Natural killer cell (primary cell): ENCODE data around the gene COPS7B. TPM values are rescaled to one million over a fixed set of nuclear protein-coding genes. Genes with fewer than 3 reads are reported as not detected.

Experiments used
- ATAC-seq, 3 donors: fragments of 150-1000 bp in 2 of 3; fragments of 200-7000 bp in 1 of 3; cut with Tn5 transposase; 1 replicate in 1 of 3; 2 replicates in 2 of 3; pipeline ENCODE4 v1.10.0; 2021; ENCODE audit warnings: mild to moderate bottlenecking in 2 of 3, moderate library complexity in 2 of 3
- DNase-seq, 2 donors: peaks; one replicate each; pipeline versions ENCODE4 v3.0.0 to v3.0.0-alpha.2; 2013 to 2021; ENCODE audit warnings: mixed read lengths in 1 of 2
- H3K27ac ChIP-seq: one replicate; pipeline ENCODE4 v1.5.1; 2013; ENCODE audit warnings: mild to moderate bottlenecking, low read length
- H3K27me3 ChIP-seq: one replicate; pipeline ENCODE4 v1.6.1; 2013; ENCODE audit warnings: low read length; ENCODE audit not compliant: control insufficient read depth, insufficient read depth
- H3K36me3 ChIP-seq: one replicate; pipeline ENCODE4 v1.6.1; 2013; ENCODE audit warnings: low read length; ENCODE audit not compliant: control insufficient read depth, insufficient read depth
- H3K4me1 ChIP-seq: one replicate; pipeline ENCODE4 v1.6.1; 2013; ENCODE audit warnings: low read length; ENCODE audit not compliant: control insufficient read depth, insufficient read depth
- H3K4me3 ChIP-seq: one replicate; pipeline ENCODE4 v1.5.1; 2013; ENCODE audit warnings: low read length
- H3K9me3 ChIP-seq: one replicate; pipeline ENCODE4 v1.6.1; 2013; ENCODE audit warnings: low read length; ENCODE audit not compliant: control insufficient read depth, insufficient read depth
- H3K27ac Mint-ChIP-seq, 2 donors: one replicate each; pipeline ENCODE4 v1.8.0; 2022; ENCODE audit warnings: mild to moderate bottlenecking in 2 of 2, mixed read lengths in 2 of 2, moderate library complexity in 1 of 2
- H3K27me3 Mint-ChIP-seq, 2 donors: one replicate each; pipeline ENCODE4 v1.8.0; 2022; ENCODE audit warnings: low read depth in 2 of 2, mixed read lengths in 2 of 2
- H3K36me3 Mint-ChIP-seq: one replicate; pipeline ENCODE4 v1.8.0; 2022; ENCODE audit warnings: mixed read lengths
- H3K4me1 Mint-ChIP-seq, 2 donors: one replicate each; pipeline ENCODE4 v1.8.0; 2022; ENCODE audit warnings: mixed read lengths in 2 of 2
- H3K4me3 Mint-ChIP-seq: one replicate; pipeline ENCODE4 v1.8.0; 2022; ENCODE audit warnings: mild to moderate bottlenecking, moderate library complexity, mixed read lengths
- H3K9me3 Mint-ChIP-seq, 2 donors: one replicate each; pipeline ENCODE4 v1.8.0; 2022; ENCODE audit warnings: mixed read lengths in 2 of 2
- WGBS: methylation state at CpG from one replicate; pipeline ENCODE4 v1.1.7; 2013; ENCODE audit warnings: missing lambda C conversion rate; ENCODE audit not compliant: insufficient coverage; 5-methylcytosine and 5-hydroxymethylcytosine counted together
- intact Hi-C: fragments of 100-400 bp; cut with micrococcal nuclease; formaldehyde crosslinking; loops from one replicate; pipeline ENCODE4 v1.14.2; 2022
- total RNA-seq, 4 donors: library from RNA; stranded (reverse); fragments of 120-200 nt in 1 of 4; gene quantifications; one replicate each; pipeline versions ENCODE4 v1.2.3 to v1.2.4, GENCODE V29; 2013 to 2022
- TF ChIP-seq, protein P1 (sequence below): fragments of 200-600 bp; IDR thresholded peaks from one replicate; pipeline ENCODE4 v1.8.0; 2022; ENCODE audit warnings: antibody characterized with exemption

The COPS7B gene
- total RNA-seq, 3 donors from 2014 or later (not counting 1 experiment from before 2014, with no cell fraction given): 44.2 to 59.9 (median 53.9) TPM

DNA sequence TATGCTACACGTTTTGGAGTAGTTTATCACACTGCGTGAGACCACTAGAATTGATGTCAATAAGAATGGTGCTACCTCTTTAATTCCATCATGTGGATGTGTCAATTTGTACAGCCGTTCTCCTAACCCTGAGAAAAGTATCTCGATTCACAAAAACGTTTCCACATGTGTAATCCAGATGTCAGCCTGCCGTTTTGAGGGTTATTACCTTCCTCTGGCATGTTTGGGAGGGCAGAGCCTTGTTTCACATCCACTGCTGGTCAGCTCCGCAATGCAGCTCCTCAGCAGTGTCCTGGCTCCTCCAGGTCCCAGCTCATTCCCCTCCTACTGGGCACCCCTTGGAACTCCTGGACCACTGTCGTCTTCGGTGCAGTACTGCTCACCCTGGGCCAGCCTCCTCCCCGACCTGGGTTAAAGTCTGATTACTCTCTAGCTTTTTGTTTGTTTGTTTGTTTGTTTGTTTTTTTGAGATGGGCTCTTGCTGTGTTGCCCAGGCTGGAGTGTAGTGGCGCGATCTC lies 34.6 kb downstream of the COPS7B start:
- Mint-ChIP-seq H3K9me3 (no peaks in the 10 kb centered on the region), H3K36me3 (no peaks in the 10 kb centered on the region), H3K4me1 (no peaks in the 10 kb centered on the region), H3K27ac (no peak overlapping the region), H3K27me3 (no peaks in the 10 kb centered on the region), H3K4me3 (no peak overlapping the region)
- intact Hi-C loops: no loop called here
- Histone ChIP-seq H3K4me3 (no peak overlapping the region), H3K4me1 (no peaks in the 10 kb centered on the region), H3K9me3 (no peaks in the 10 kb centered on the region), H3K36me3 (no peaks in the 10 kb centered on the region), H3K27me3 (no peaks in the 10 kb centered on the region), H3K27ac (no peak overlapping the region)
- WGBS: 79% methylated on average over 12 of the region's 12 CpGs
- peak in 1 of 2 donors; percentile 0 for DNase-seq
- TF ChIP-seq, protein P1, sequence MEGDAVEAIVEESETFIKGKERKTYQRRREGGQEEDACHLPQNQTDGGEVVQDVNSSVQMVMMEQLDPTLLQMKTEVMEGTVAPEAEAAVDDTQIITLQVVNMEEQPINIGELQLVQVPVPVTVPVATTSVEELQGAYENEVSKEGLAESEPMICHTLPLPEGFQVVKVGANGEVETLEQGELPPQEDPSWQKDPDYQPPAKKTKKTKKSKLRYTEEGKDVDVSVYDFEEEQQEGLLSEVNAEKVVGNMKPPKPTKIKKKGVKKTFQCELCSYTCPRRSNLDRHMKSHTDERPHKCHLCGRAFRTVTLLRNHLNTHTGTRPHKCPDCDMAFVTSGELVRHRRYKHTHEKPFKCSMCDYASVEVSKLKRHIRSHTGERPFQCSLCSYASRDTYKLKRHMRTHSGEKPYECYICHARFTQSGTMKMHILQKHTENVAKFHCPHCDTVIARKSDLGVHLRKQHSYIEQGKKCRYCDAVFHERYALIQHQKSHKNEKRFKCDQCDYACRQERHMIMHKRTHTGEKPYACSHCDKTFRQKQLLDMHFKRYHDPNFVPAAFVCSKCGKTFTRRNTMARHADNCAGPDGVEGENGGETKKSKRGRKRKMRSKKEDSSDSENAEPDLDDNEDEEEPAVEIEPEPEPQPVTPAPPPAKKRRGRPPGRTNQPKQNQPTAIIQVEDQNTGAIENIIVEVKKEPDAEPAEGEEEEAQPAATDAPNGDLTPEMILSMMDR: no peak
- ATAC-seq: no peak

DNA sequence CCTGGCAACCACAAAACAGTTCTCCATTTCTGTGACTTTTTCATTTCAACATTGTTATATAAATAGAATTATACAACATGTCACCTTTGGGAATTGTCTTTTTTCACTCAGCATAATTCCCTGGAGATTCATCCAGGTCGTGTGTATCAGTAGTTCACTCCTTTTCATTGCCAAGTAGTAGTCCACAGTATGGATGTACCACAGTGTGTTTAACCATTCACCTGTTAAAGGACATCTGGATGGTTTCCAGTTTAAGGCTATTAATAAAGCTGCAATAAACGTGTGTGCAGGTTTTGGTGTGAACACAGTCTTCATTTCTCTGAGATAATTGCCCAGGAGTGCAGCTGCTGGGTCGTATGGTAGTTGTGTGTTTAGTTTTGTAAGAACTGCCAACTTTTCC lies 35.7 kb downstream of the COPS7B start:
- no peaks in the 10 kb centered on the region for H3K36me3 Mint-ChIP-seq
- Histone ChIP-seq H3K36me3 (no peaks in the 10 kb centered on the region), H3K27me3 (no peaks in the 10 kb centered on the region), H3K27ac (no peak overlapping the region), H3K4me3 (no peak overlapping the region), H3K4me1 (no peaks in the 10 kb centered on the region), H3K9me3 (no peaks in the 10 kb centered on the region)
- ATAC-seq: no peak
- peak in 1 of 2 donors; percentile 0 for DNase-seq
- intact Hi-C loops: no loop called here
- no peak overlapping the region for H3K27ac Mint-ChIP-seq
- no peaks in the 10 kb centered on the region for H3K9me3 Mint-ChIP-seq
- H3K27me3 Mint-ChIP-seq: no peaks in the 10 kb centered on the region
- H3K4me1 Mint-ChIP-seq: no peaks in the 10 kb centered on the region
- no peak overlapping the region for H3K4me3 Mint-ChIP-seq
- TF ChIP-seq, protein P1: no peak
- WGBS: 25% methylated on average over 2 of the region's 3 CpGs

DNA sequence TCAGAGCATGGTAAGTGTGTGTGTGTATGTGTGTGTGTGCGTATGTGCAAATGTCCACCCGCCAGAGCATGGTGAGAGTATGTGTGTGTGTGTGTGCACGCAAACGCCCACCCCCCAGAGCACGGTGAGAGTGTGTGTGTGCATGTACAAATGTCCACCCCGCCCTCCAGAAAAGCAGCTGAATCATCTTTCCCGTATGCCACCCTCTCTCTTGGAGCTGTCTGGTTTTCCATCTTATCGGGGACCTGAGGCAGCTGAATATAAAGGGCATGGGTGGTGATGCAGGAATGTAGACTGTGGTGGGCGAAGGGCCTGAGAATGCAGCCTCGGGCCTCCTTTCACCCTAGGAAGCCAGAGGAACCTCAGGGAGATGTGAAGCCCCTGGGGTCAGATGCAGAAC lies 66.9 kb downstream of the COPS7B start:
- H3K4me1 Mint-ChIP-seq: peaks cover 6 to 7% of the 10 kb centered on the region in 2 donors
- no peaks in the 10 kb centered on the region for H3K36me3 Mint-ChIP-seq
- Histone ChIP-seq H3K9me3 (no peaks in the 10 kb centered on the region), H3K4me1 (no peaks in the 10 kb centered on the region), H3K36me3 (no peaks in the 10 kb centered on the region), H3K27me3 (no peaks in the 10 kb centered on the region), H3K4me3 (no peak overlapping the region), H3K27ac (no peak overlapping the region)
- H3K27ac Mint-ChIP-seq: no peak overlapping the region
- no peak overlapping the region for H3K4me3 Mint-ChIP-seq
- WGBS: 89% methylated on average over 8 of the region's 10 CpGs
- peaks cover 9 to 16% of the 10 kb centered on the region in 2 donors for H3K27me3 Mint-ChIP-seq
- intact Hi-C loops: no loop called here
- ATAC-seq (peak in 1 of 3 donors; percentile 4), DNase-seq (no peak)
- TF ChIP-seq, protein P1: no peak
- H3K9me3 Mint-ChIP-seq: no peaks in the 10 kb centered on the region

DNA sequence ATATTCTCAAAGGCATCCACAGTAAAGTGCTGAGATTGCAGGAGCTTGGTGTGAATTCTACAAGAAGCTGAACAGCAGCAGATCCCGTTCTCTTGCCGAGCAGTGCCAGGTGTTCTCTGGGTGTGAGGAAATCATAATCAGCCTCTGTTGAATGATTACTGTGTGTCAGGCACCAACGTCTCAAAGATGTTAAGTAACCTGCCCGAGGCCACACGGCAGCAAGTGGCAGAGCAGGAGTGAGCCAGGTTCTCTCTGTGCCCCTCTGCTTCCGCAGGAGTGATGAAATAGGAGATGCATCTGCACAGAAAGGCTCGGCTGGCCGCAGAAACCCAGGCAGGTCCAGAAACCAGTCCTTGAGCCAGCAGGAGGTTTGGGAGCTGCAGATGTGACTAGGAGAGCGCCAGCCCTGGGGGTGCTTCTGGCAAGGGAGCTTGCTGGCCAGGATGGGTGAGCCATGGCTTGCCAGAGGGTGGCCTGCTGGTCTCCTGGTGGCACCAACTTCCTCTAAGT lies 68.4 kb downstream of the COPS7B start:
- TF ChIP-seq, protein P1: no peak
- peaks cover 9 to 16% of the 10 kb centered on the region in 2 donors for H3K27me3 Mint-ChIP-seq

More for the DNA sequence above, 68.4 kb downstream of the COPS7B start:
- no peaks in the 10 kb centered on the region for H3K27me3 ChIP-seq
- intact Hi-C loops: no loop called here
- H3K4me1 ChIP-seq: no peaks in the 10 kb centered on the region
- H3K4me1 Mint-ChIP-seq: peaks cover 6 to 7% of the 10 kb centered on the region in 2 donors
- no peaks in the 10 kb centered on the region for H3K9me3 ChIP-seq
- no peaks in the 10 kb centered on the region for H3K36me3 ChIP-seq
- ATAC-seq (no peak), DNase-seq (no peak)
- H3K4me3 Mint-ChIP-seq: no peak overlapping the region
- H3K9me3 Mint-ChIP-seq: no peaks in the 10 kb centered on the region
- no peaks in the 10 kb centered on the region for H3K36me3 Mint-ChIP-seq
- no peak overlapping the region for H3K27ac Mint-ChIP-seq
- 87% methylated on average over 9 of the region's 9 CpGs for WGBS
- H3K4me3 ChIP-seq: no peak overlapping the region
- no peak overlapping the region for H3K27ac ChIP-seq
